B cell (primary cell): ENCODE data around the gene TMEM220. TPM values are rescaled to one million over a fixed set of nuclear protein-coding genes. Genes with fewer than 3 reads are reported as not detected.

Experiments used
- ATAC-seq: fragments of 200-7000 bp; cut with Tn5 transposase; one replicate; pipeline ENCODE4 v1.10.0; 2021; ENCODE audit warnings: low read depth, mild to moderate bottlenecking, moderate number of reproducible peaks, moderate library complexity
- CTCF ChIA-PET: fragments of 350-600 bp; sonication (Branson Sonifier 250); formaldehyde crosslinking; loops from one replicate; lab custom pipeline; 2021; ENCODE audit warnings: antibody characterized with exemption, inconsistent platforms; lab: Charles Lee
- POLR2A ChIA-PET: fragments of 350-600 bp; sonication (Branson Sonifier 250); formaldehyde crosslinking; loops from one replicate; lab custom pipeline; 2021; ENCODE audit warnings: antibody characterized with exemption; lab: Charles Lee
- DNase-seq: peaks from one replicate; pipeline ENCODE4 v3.0.0; 2013
- H2AFZ ChIP-seq: 2 replicates; pipeline ENCODE4 v1.6.1; 2012; ENCODE audit warnings: mild to moderate bottlenecking, low read depth, low read length; ENCODE audit not compliant: insufficient read depth, poor library complexity, severe bottlenecking
- H3K27ac ChIP-seq, 2 donors: 1 replicate in 1 of 2; 2 replicates in 1 of 2; pipeline ENCODE4 v1.5.1; 2012 to 2013; ENCODE audit warnings: low read length in 2 of 2, mild to moderate bottlenecking in 2 of 2, moderate library complexity in 1 of 2
- H3K27me3 ChIP-seq, 4 experiments: fragments of 200-600 bp in 1 of 4; sonication (generic) in 1 of 4; replicated peaks in 1 of 4; 1 replicate in 2 of 4; 2 replicates in 2 of 4; pipeline versions ENCODE4 v1.6.1 to v1.7.0; 2013 to 2016; ENCODE audit warnings: low read length in 3 of 4, mild to moderate bottlenecking in 2 of 4, mixed read lengths in 1 of 4, moderate library complexity in 1 of 4; ENCODE audit not compliant: insufficient read depth in 4 of 4, control insufficient read depth in 3 of 4; ENCODE audit errors: control extremely low read depth in 1 of 4
- H3K36me3 ChIP-seq, 2 experiments: replicated peaks in 1 of 2; 1 replicate in 1 of 2; 2 replicates in 1 of 2; pipeline versions ENCODE4 v1.6.1 to v1.7.1; 2013; ENCODE audit warnings: low read length in 1 of 2; ENCODE audit not compliant: insufficient read depth in 2 of 2, control insufficient read depth in 1 of 2; ENCODE audit errors: control extremely low read depth in 1 of 2, extremely low read depth in 1 of 2
- H3K4me1 ChIP-seq, 2 donors: fragments of 200-600 bp in 1 of 2; sonication (generic) in 1 of 2; 1 replicate in 1 of 2; 2 replicates in 1 of 2; pipeline versions ENCODE4 v1.5.1 to v1.6.1; 2013 to 2017; ENCODE audit warnings: low read length in 2 of 2; ENCODE audit not compliant: control insufficient read depth in 2 of 2, insufficient read depth in 2 of 2
- H3K4me2 ChIP-seq: replicated peaks from 2 replicates; pipeline ENCODE3; 2012; ENCODE audit warnings: mild to moderate bottlenecking, low read depth, low read length; ENCODE audit not compliant: poor library complexity, severe bottlenecking
- H3K4me3 ChIP-seq, 5 experiments: fragments of 200-600 bp in 1 of 5; sonication (generic) in 1 of 5; 1 replicate in 3 of 5; 2 replicates in 2 of 5; pipeline versions ENCODE4 v1.5.1 to v1.7.0; 2011 to 2016; ENCODE audit warnings: low read length in 4 of 5, mild to moderate bottlenecking in 4 of 5, low read depth in 2 of 5, control low read depth in 1 of 5, moderate library complexity in 1 of 5; ENCODE audit not compliant: insufficient read depth in 1 of 5; ENCODE audit errors: control extremely low read depth in 1 of 5, extremely low read depth in 1 of 5
- H3K79me2 ChIP-seq: fragments of 200-600 bp; sonication (generic); one replicate; pipeline ENCODE4 v1.6.0; 2016; ENCODE audit warnings: low read length; ENCODE audit not compliant: control insufficient read depth, insufficient read depth
- H3K9ac ChIP-seq: fragments of 200-600 bp; sonication (generic); 2 replicates; pipeline ENCODE4 v1.6.1; 2017; ENCODE audit warnings: mild to moderate bottlenecking, low read length, moderate library complexity
- H3K9me3 ChIP-seq, 3 donors: one replicate each; pipeline versions ENCODE4 v1.6.1 to v1.7.1; 2013; ENCODE audit warnings: low read length in 2 of 3; ENCODE audit not compliant: control insufficient read depth in 2 of 3, insufficient read depth in 1 of 3; ENCODE audit errors: control extremely low read depth in 1 of 3
- H4K20me1 ChIP-seq: 2 replicates; pipeline ENCODE4 v1.6.0; 2012; ENCODE audit warnings: mild to moderate bottlenecking, low read length; ENCODE audit not compliant: insufficient read depth, control insufficient read depth, poor library complexity, severe bottlenecking
- H3K27ac Mint-ChIP-seq: one replicate; pipeline ENCODE4 v1.8.0; 2021; ENCODE audit warnings: mixed read lengths
- H3K27me3 Mint-ChIP-seq: one replicate; pipeline ENCODE4 v1.8.0; 2021; ENCODE audit warnings: mixed read lengths
- H3K4me1 Mint-ChIP-seq: one replicate; pipeline ENCODE4 v1.8.0; 2021; ENCODE audit warnings: mixed read lengths
- H3K4me3 Mint-ChIP-seq: one replicate; pipeline ENCODE4 v1.8.0; 2021; ENCODE audit warnings: mixed read lengths
- H3K9me3 Mint-ChIP-seq: one replicate; pipeline ENCODE4 v1.8.0; 2022; ENCODE audit warnings: mixed read lengths; ENCODE audit not compliant: insufficient read depth
- CTCF ChIP-seq: fragments of 200-600 bp; IDR thresholded peaks from one replicate; pipeline ENCODE4 v1.8.0; 2022; ENCODE audit warnings: antibody characterized with exemption, mild to moderate bottlenecking
- EZH2 ChIP-seq: IDR thresholded peaks from 2 replicates; pipeline ENCODE4 v1.6.1; 2012; ENCODE audit warnings: borderline replicate concordance, low read depth, mild to moderate bottlenecking, moderate library complexity, low read length; ENCODE audit not compliant: insufficient read depth, poor library complexity, severe bottlenecking
- WGBS: methylation state at CpG from one replicate; pipeline ENCODE4 v1.1.5; 2013; ENCODE audit warnings: missing lambda C conversion rate; ENCODE audit not compliant: insufficient coverage; 5-methylcytosine and 5-hydroxymethylcytosine counted together
- intact Hi-C: fragments of 100-400 bp; cut with micrococcal nuclease; formaldehyde crosslinking; loops from one replicate; pipeline ENCODE4 v1.10.0; 2022
- polyA plus RNA-seq: library from polyadenylated mRNA; depleted of rRNA; stranded (reverse); fragments of >200 nt; gene quantifications from 2 replicates; pipeline ENCODE4 v1.2.3, GENCODE V29; 2012
- total RNA-seq, 2 donors: library from RNA; stranded (reverse); fragments of 120-200 nt in 1 of 2; gene quantifications; 1 replicate in 1 of 2; 2 replicates in 1 of 2; pipeline versions ENCODE4 v1.2.3 to v1.2.4, GENCODE V29; 2013 to 2022

Gene TMEM220
- total and polyA plus RNA-seq, 2 donors (not counting 1 experiment from before 2014, with no cell fraction given): 2.9 to 7.4 TPM

- H3K9me3 Mint-ChIP-seq: no peaks in the 10 kb centered on the region
- Histone ChIP-seq H3K9ac (no peak overlapping the region), H3K4me3 (no peak overlapping the region), H3K4me1 (peaks cover 0 to 9% of the 10 kb centered on the region in 2 donors), H3K79me2 (no peaks in the 10 kb centered on the region), H3K27me3 (no peaks in the 10 kb centered on the region), H2AFZ (no peak overlapping the region), H3K4me2 (no peak overlapping the region), H4K20me1 (no peaks in the 10 kb centered on the region), H3K9me3 (no peaks in the 10 kb centered on the region), H3K36me3 (no peaks in the 10 kb centered on the region), H3K27ac (no peak overlapping the region)
- H3K4me3 Mint-ChIP-seq: no peak overlapping the region
- ChIA-PET CTCF (no interaction called here), POLR2A (no interaction called here)
- no peak for DNase-seq
- no CpG with 5 or more reads among the region's 2 CpGs for WGBS
- intact Hi-C loops: no loop called here
- ATAC-seq: no peak
- peaks cover 15% of the 10 kb centered on the region for H3K4me1 Mint-ChIP-seq
- TF ChIP-seq CTCF: no peak
- no peak for TF ChIP-seq EZH2
- peaks cover 6% of the 10 kb centered on the region for H3K27me3 Mint-ChIP-seq
- H3K27ac Mint-ChIP-seq: no peak overlapping the region
Observed at GRCh38 chr17:10726196-10726595, 3.6 kb downstream of the TMEM220 start.

- Histone ChIP-seq H3K79me2 (no peaks in the 10 kb centered on the region), H3K9ac (no peak overlapping the region), H3K36me3 (no peaks in the 10 kb centered on the region), H3K27me3 (no peaks in the 10 kb centered on the region), H4K20me1 (no peaks in the 10 kb centered on the region), H3K27ac (no peak overlapping the region), H2AFZ (no peak overlapping the region), H3K9me3 (no peaks in the 10 kb centered on the region), H3K4me1 (peaks cover 0 to 6% of the 10 kb centered on the region in 2 donors), H3K4me3 (no peak overlapping the region), H3K4me2 (no peak overlapping the region)
- no peak overlapping the region for H3K27ac Mint-ChIP-seq
- DNase-seq (no peak), ATAC-seq (no peak)
- no peaks in the 10 kb centered on the region for H3K27me3 Mint-ChIP-seq
- H3K4me1 Mint-ChIP-seq: peaks cover 9% of the 10 kb centered on the region
- 89% methylated on average over 3 of the region's 3 CpGs for WGBS
- H3K4me3 Mint-ChIP-seq: no peak overlapping the region
- CTCF ChIA-PET: interaction anchor here (0.6 kb wide), 1 partner anchor 81 kb away, joined by 3 read pairs; no protein-coding TSS in a partner anchor
- no peak for TF ChIP-seq CTCF
- no peak for TF ChIP-seq EZH2
- H3K9me3 Mint-ChIP-seq: no peaks in the 10 kb centered on the region
- POLR2A ChIA-PET: no interaction called here
- intact Hi-C loops: no loop called here
Observed at GRCh38 chr17:10725262-10725661, 4.6 kb downstream of the TMEM220 start.
